GM20000 (cell line): ENCODE results near the gene FXYD2.

Experiments
- DNase-seq: peaks from one replicate; pipeline ENCODE4 v3.0.0; 2012; ENCODE audit warnings: low spot score
- CTCF ChIP-seq: IDR thresholded peaks from 2 replicates; pipeline ENCODE4 v1.5.1; 2012; ENCODE audit warnings: mild to moderate bottlenecking, control low read depth; ENCODE audit errors: extremely low read depth, missing control alignments

The FXYD2 gene

GRCh38 chr11:117838901-117839300, 14.4 kb upstream of the FXYD2 start:
- no peak for TF ChIP-seq CTCF

GRCh38 chr11:117837791-117838190, 13.2 kb upstream of the FXYD2 start:
- no peak for DNase-seq
- TF ChIP-seq CTCF, result no peak

More at GRCh38 chr11:117838901-117839300, 14.4 kb upstream of the FXYD2 start:
- DNase-seq, result no peak

GRCh38 chr11:117837070-117837776, 12.7 kb upstream of the FXYD2 start:
- TF ChIP-seq CTCF, result no peak
- DNase-seq, result no peak

GRCh38 chr11:117836077-117836960, 11.8 kb upstream of the FXYD2 start:
- DNase-seq, result no peak
- no peak for TF ChIP-seq CTCF

- no peak for TF ChIP-seq CTCF
- no peak for DNase-seq
Observed at GRCh38 chr11:117835576-117835975, 11.0 kb upstream of the FXYD2 start.

- no peak for DNase-seq
- no peak for TF ChIP-seq CTCF
Observed at GRCh38 chr11:117834838-117835443, 10.4 kb upstream of the FXYD2 start.
